HepG2 (cell line): ENCODE data around the gene AFAP1L2. TPM values are rescaled to one million over a fixed set of nuclear protein-coding genes. Genes with fewer than 3 reads are reported as not detected.

ENCODE experiments used
- ATAC-seq: fragments of 200-7000 bp; cut with Tn5 transposase; 3 replicates; pipeline ENCODE4 v1.9.1; 2020; ENCODE audit warnings: mild to moderate bottlenecking, moderate library complexity
- BruUV-seq: library from RNA; stranded (reverse); fragments of 400-500 nt; replicated peaks from 2 replicates; lab custom pipeline; 2021; lab: Mats Ljungman, UMichigan
- CTCF ChIA-PET: fragments of 300-600 bp; formaldehyde crosslinking; extraction: SDS; loops from one replicate; lab custom pipeline; 2021; ENCODE audit warnings: low total read pairs, inconsistent platforms, low intra/inter-chr PET ratio; lab: Yijun Ruan, JAX
- POLR2A ChIA-PET: fragments of 350-600 bp; sonication (Branson Sonifier 250); formaldehyde crosslinking; loops from one replicate; lab custom pipeline; 2020; ENCODE audit warnings: antibody characterized with exemption, inconsistent platforms; lab: Yijun Ruan, JAX
- DNase-seq: peaks from one replicate; pipeline ENCODE4 v3.0.0-alpha.2; 2015; ENCODE audit warnings: low spot score
- FAIRE-seq: peaks from 3 replicates; lab custom pipeline; 2011; peaks lifted over from hg19 to GRCh38; lab: Jason Lieb, UNC
- H2AFZ ChIP-seq: one replicate; pipeline ENCODE4 v1.6.1; 2011; ENCODE audit warnings: low read length, inconsistent platforms
- H3K27ac ChIP-seq: fragments of 300-600 bp; 3 replicates; pipeline ENCODE4 v1.8.0; 2011; ENCODE audit warnings: mixed run types, mild to moderate bottlenecking, mixed read lengths, low read length, inconsistent platforms; ENCODE audit not compliant: insufficient read depth; ENCODE audit errors: extremely low read length
- H3K27me3 ChIP-seq, 2 experiments: fragments of 200-600 bp in 1 of 2; 2 replicates in 1 of 2; 3 replicates in 1 of 2; pipeline versions ENCODE4 v1.6.0 to v1.8.0; 2011; ENCODE audit warnings: low read length in 2 of 2, mild to moderate bottlenecking in 2 of 2, moderate library complexity in 2 of 2, inconsistent platforms in 1 of 2; ENCODE audit not compliant: insufficient read depth in 2 of 2, control insufficient read depth in 1 of 2
- H3K36me3 ChIP-seq, 2 experiments: fragments of 200-600 bp in 1 of 2; replicated peaks in 1 of 2; 2 replicates in 1 of 2; 3 replicates in 1 of 2; pipeline versions ENCODE4 v1.5.1 to v1.8.0; 2011; ENCODE audit warnings: low read length in 2 of 2, inconsistent platforms in 1 of 2; ENCODE audit not compliant: insufficient read depth in 2 of 2, control insufficient read depth in 1 of 2
- H3K4me1 ChIP-seq: 2 replicates; pipeline ENCODE4 v1.5.1; 2012; ENCODE audit warnings: low read length, inconsistent platforms; ENCODE audit not compliant: insufficient read depth
- H3K4me2 ChIP-seq: 2 replicates; pipeline ENCODE4 v1.6.0; 2011; ENCODE audit warnings: low read depth, low read length, inconsistent platforms
- H3K4me3 ChIP-seq, 3 experiments: fragments of 200-600 bp in 1 of 3; sonication (generic), shearing (Covaris generic) in 1 of 3; replicated peaks in 1 of 3; 2 replicates each; pipeline ENCODE4 v1.5.1; 2011 to 2016; ENCODE audit warnings: low read length in 3 of 3, inconsistent platforms in 2 of 3, low read depth in 2 of 3, mild to moderate bottlenecking in 2 of 3, control low read depth in 1 of 3, mixed read lengths in 1 of 3; ENCODE audit not compliant: insufficient read depth in 1 of 3
- H3K79me2 ChIP-seq: one replicate; pipeline ENCODE4 v1.6.1; 2011; ENCODE audit warnings: low read length, inconsistent platforms; ENCODE audit not compliant: insufficient read depth
- H3K9ac ChIP-seq: 2 replicates; pipeline ENCODE4 v1.6.0; 2011; ENCODE audit warnings: mild to moderate bottlenecking, low read depth, low read length, inconsistent platforms; ENCODE audit not compliant: insufficient read depth
- H3K9me3 ChIP-seq: 2 replicates; pipeline ENCODE4 v1.5.1; 2012; ENCODE audit warnings: mild to moderate bottlenecking, low read length
- H4K20me1 ChIP-seq: 2 replicates; pipeline ENCODE4 v1.6.0; 2011; ENCODE audit warnings: inconsistent platforms, mild to moderate bottlenecking, low read length, moderate library complexity; ENCODE audit not compliant: insufficient read depth
- ATF2 ChIP-seq: sonication (generic); formaldehyde crosslinking; IDR thresholded peaks from 2 replicates; pipeline ENCODE4 v1.4.0; 2020; ENCODE audit warnings: missing genetic modification reagents
- HOXA7 ChIP-seq: sonication (generic); formaldehyde crosslinking; IDR thresholded peaks from 2 replicates; pipeline ENCODE4 v1.8.1; 2022; ENCODE audit warnings: mild to moderate bottlenecking, missing genetic modification reagents, moderate library complexity
- MTF2 ChIP-seq: sonication (generic); formaldehyde crosslinking; IDR thresholded peaks from 2 replicates; pipeline ENCODE4 v1.5.0; 2020; ENCODE audit warnings: missing genetic modification reagents, borderline replicate concordance
- MXD3 ChIP-seq: IDR thresholded peaks from 2 replicates; pipeline ENCODE4 v1.6.1; 2016; ENCODE audit warnings: mild to moderate bottlenecking, missing biosample characterization, missing genetic modification reagents
- NFIC ChIP-seq: IDR thresholded peaks from 2 replicates; pipeline ENCODE4 v1.6.1; 2012; ENCODE audit warnings: mild to moderate bottlenecking, low read length, inconsistent platforms
- NFYB ChIP-seq: sonication (generic); formaldehyde crosslinking; IDR thresholded peaks from 2 replicates; pipeline ENCODE4 v1.4.0; 2020; ENCODE audit warnings: missing genetic modification reagents
- SMYD3 ChIP-seq: sonication (generic); formaldehyde crosslinking; IDR thresholded peaks from 2 replicates; pipeline ENCODE4 v1.8.1; 2023; ENCODE audit warnings: mild to moderate bottlenecking, missing genetic modification reagents
- ZBTB37 ChIP-seq: sonication (generic); formaldehyde crosslinking; IDR thresholded peaks from 2 replicates; pipeline ENCODE4 v1.4.0; 2020; ENCODE audit warnings: mild to moderate bottlenecking, missing genetic modification reagents
- ZKSCAN8 ChIP-seq: IDR thresholded peaks from 2 replicates; pipeline ENCODE4 v1.6.1; 2016; ENCODE audit warnings: borderline replicate concordance, missing genetic modification reagents, missing compliant biosample characterization
- ZNF251 ChIP-seq: sonication (generic); formaldehyde crosslinking; IDR thresholded peaks from 2 replicates; pipeline ENCODE4 v1.9.0; 2021; ENCODE audit warnings: mild to moderate bottlenecking, missing genetic modification reagents
- ZNF331 ChIP-seq: sonication (generic); formaldehyde crosslinking; IDR thresholded peaks from 2 replicates; pipeline ENCODE4 v1.4.0; 2020; ENCODE audit warnings: missing genetic modification reagents
- WGBS: methylation state at CpG from one replicate; pipeline ENCODE4 v1.1.6; 2017; ENCODE audit warnings: low lambda C conversion rate; 5-methylcytosine and 5-hydroxymethylcytosine counted together
- in situ Hi-C: cut with HindIII; loops from 2 replicates; pipeline ENCODE4 v1.10.0; 2017; ENCODE audit warnings: low pct_unique_long_range_greater_than_20kb; ENCODE audit not compliant: extremely low pct_ligation_motif_present
- intact Hi-C: fragments of 100-400 bp; cut with micrococcal nuclease; formaldehyde crosslinking; loops from one replicate; pipeline ENCODE4 v1.10.0; 2022; ENCODE audit not compliant: unreplicated experiment
- polyA plus RNA-seq, 8 experiments: library from polyadenylated mRNA; depleted of rRNA in 3 of 8; stranded (reverse) in 7 of 8; unstranded in 1 of 8; fragments of >200 nt; fragmentation: Illumina TruSeq in 4 of 8; extraction: Trizol in 4 of 8; gene quantifications; 2 replicates each; pipeline versions ENCODE4 v1.2.1 to v1.2.3, GENCODE V29; 2011 to 2016; ENCODE audit warnings: low read depth in 4 of 8, missing spikeins in 1 of 8, mixed read lengths in 1 of 8; ENCODE audit not compliant: insufficient read depth in 1 of 8
- total RNA-seq, 5 experiments: library from RNA; depleted of rRNA; stranded (reverse); fragments of >200 nt; fragmentation: Illumina TruSeq; extraction: Trizol; gene quantifications; 2 replicates each; pipeline ENCODE4 v1.2.3, GENCODE V29; 2016; ENCODE audit warnings: low read depth in 1 of 5

The AFAP1L2 gene
- total and polyA plus RNA-seq, 2 of the 13 experiments (the other 11 are each of a cell fraction or from before 2014, with no cell fraction given) = not detected

GRCh38 chr10:114308531-114309363 lies 95.6 kb downstream of the AFAP1L2 start:
- in situ Hi-C loops = loop anchor here (5.0 to 25.0 kb wide), 3 partner anchors 239 to 829 kb away; no protein-coding TSS in a partner anchor

More at GRCh38 chr10:114308531-114309363, 95.6 kb downstream of the AFAP1L2 start:
- peaks cover 6 to 51% of the 10 kb centered on the region in 2 experiments for H3K27me3 ChIP-seq
- peaks cover 5% of the 10 kb centered on the region; the same call in 1 of the 2 replicates for H3K4me1 ChIP-seq
- POLR2A ChIA-PET = no interaction called here
- ATAC-seq (no peak), FAIRE-seq (no peak), DNase-seq (no peak)
- H3K4me2 ChIP-seq = no peak overlapping the region
- H2AFZ ChIP-seq = no peak overlapping the region
- H3K27ac ChIP-seq = no peak overlapping the region
- intact Hi-C loops = no loop called here
- BruUV-seq = no TSS peak
- 8% methylated on average over 4 of the region's 9 CpGs for WGBS
- CTCF ChIA-PET = no interaction called here
- no peak overlapping the region for H3K9ac ChIP-seq
- TF ChIP-seq NFIC (no peak), MXD3 (CRISPR knock-in tag) (no peak), ZKSCAN8 (CRISPR knock-in tag) (no peak), ZBTB37 (CRISPR knock-in tag) (no peak), ZNF251 (CRISPR knock-in tag) (no peak), MTF2 (CRISPR knock-in tag) (no peak), ATF2 (CRISPR knock-in tag) (no peak), SMYD3 (no peak), ZNF331 (no peak), NFYB (CRISPR knock-in tag) (no peak), HOXA7 (CRISPR knock-in tag) (no peak)
- no peak overlapping the region for H3K4me3 ChIP-seq
- H3K79me2 ChIP-seq = no peaks in the 10 kb centered on the region
- H4K20me1 ChIP-seq = no peaks in the 10 kb centered on the region
- no peaks in the 10 kb centered on the region for H3K36me3 ChIP-seq
- H3K9me3 ChIP-seq = no peaks in the 10 kb centered on the region
